Measurements from ENCODE around the gene FBN1. TPM values are rescaled to one million over a fixed set of nuclear protein-coding genes. Genes with fewer than 3 reads are reported as not detected.

The FBN1 gene
- total and polyA plus RNA-seq, 2 of the 13 experiments (the other 11 are each of a cell fraction or from before 2014, with no cell fraction given), result 1.5 to 3.0 TPM

DNA sequence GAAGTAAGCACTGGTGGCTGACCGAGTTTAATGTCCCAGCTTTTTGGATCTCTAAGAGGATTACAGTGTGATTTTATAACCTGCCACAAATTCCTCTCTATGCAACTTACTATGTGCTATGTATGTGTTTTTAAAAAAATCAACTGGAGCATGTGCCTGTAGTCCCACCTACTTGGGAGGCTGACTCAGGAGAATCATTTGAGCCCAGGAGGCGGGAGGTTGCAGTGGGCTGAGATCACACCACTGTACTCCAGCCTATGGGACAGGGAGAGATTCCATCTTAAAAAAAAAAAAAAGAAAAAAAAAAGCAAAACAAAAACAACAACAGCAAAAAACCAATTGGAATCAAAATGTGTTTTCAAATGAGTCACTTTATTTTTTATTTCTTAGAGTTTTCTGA is 284.7 kb downstream of the FBN1 start (continued):
- TF ChIP-seq, protein P1, sequence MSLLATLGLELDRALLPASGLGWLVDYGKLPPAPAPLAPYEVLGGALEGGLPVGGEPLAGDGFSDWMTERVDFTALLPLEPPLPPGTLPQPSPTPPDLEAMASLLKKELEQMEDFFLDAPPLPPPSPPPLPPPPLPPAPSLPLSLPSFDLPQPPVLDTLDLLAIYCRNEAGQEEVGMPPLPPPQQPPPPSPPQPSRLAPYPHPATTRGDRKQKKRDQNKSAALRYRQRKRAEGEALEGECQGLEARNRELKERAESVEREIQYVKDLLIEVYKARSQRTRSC (CRISPR knock-in tag; IDR thresholded peaks at IDR 0.05; ENCODE audit: low read depth), result no peak
- TF ChIP-seq ZNF768 (CRISPR knock-in tag; IDR thresholded peaks at IDR 0.05) (no peak), ZNF644 (CRISPR knock-in tag; IDR thresholded peaks at IDR 0.05; ENCODE audit: low read depth) (no peak), KLF16 (CRISPR knock-in tag; IDR thresholded peaks at IDR 0.05) (no peak), ZNF251 (CRISPR knock-in tag; IDR thresholded peaks at IDR 0.05) (no peak)
- TF ChIP-seq, protein P2, sequence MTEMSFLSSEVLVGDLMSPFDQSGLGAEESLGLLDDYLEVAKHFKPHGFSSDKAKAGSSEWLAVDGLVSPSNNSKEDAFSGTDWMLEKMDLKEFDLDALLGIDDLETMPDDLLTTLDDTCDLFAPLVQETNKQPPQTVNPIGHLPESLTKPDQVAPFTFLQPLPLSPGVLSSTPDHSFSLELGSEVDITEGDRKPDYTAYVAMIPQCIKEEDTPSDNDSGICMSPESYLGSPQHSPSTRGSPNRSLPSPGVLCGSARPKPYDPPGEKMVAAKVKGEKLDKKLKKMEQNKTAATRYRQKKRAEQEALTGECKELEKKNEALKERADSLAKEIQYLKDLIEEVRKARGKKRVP (CRISPR knock-in tag; IDR thresholded peaks at IDR 0.05), result no peak

Other genes starting within 250 kb of the FBN1 start
- 14.7 and 20.2 TPM in 2 replicates for gene CEP152, start 165.4 kb upstream of the FBN1 start, total RNA-seq (2016; rRNA removed; fragmentation: Illumina TruSeq; extraction: Trizol)
- gene CEP152, start 165.4 kb upstream of the FBN1 start, polyA plus RNA-seq (2011; rRNA removed), result 0.82 and 1.3 TPM in 2 replicates
- gene EID1, start 232.4 kb upstream of the FBN1 start, total RNA-seq (2016; rRNA removed; fragmentation: Illumina TruSeq; extraction: Trizol), result 5.4 and 8.0 TPM in 2 replicates
- 1.7 and 2.2 TPM in 2 replicates for gene EID1, start 232.4 kb upstream of the FBN1 start, polyA plus RNA-seq (2011; rRNA removed)